Activated CD4-positive, alpha-beta T cell treated with anti-CD3 and anti-CD28 coated beads, Interleukin-2, Interleukin-6, amounts not matched to agents 100 ng/mL and 50 ng/mL, durations not matched to agents 16 hours and 8 hours (primary cell): ENCODE results near the gene FZD10.

Experiments used
- DNase-seq: peaks from one replicate; pipeline ENCODE4 v3.0.0-alpha.2; 2020

Gene FZD10

GRCh38 chr12:130132831-130133511, 29.3 kb upstream of the FZD10 start:
- DNase-seq: no peak

- DNase-seq: no peak
Measured at GRCh38 chr12:130133851-130134562, 28.3 kb upstream of the FZD10 start.

- no peak for DNase-seq
Measured at GRCh38 chr12:130134563-130134915, 27.7 kb upstream of the FZD10 start.

- DNase-seq: no peak
Measured at GRCh38 chr12:130136509-130137039, 25.7 kb upstream of the FZD10 start.

- no peak for DNase-seq
Measured at GRCh38 chr12:130137040-130138018, 24.9 kb upstream of the FZD10 start.

- DNase-seq: no peak
Measured at GRCh38 chr12:130138478-130138877, 23.8 kb upstream of the FZD10 start.

- no peak for DNase-seq
Measured at GRCh38 chr12:130139567-130140421, 22.5 kb upstream of the FZD10 start.

- DNase-seq: no peak
Measured at GRCh38 chr12:130141105-130141504, 21.2 kb upstream of the FZD10 start.

GRCh38 chr12:130141901-130142683, 20.2 kb upstream of the FZD10 start:
- DNase-seq: no peak

- no peak for DNase-seq
Measured at GRCh38 chr12:130142736-130143135, 19.5 kb upstream of the FZD10 start.

GRCh38 chr12:130143136-130143535, 19.1 kb upstream of the FZD10 start:
- no peak for DNase-seq

- no peak for DNase-seq
Measured at GRCh38 chr12:130144256-130144655, 18.0 kb upstream of the FZD10 start.

- no peak for DNase-seq
Measured at GRCh38 chr12:130145731-130146130, 16.5 kb upstream of the FZD10 start.

- no peak for DNase-seq
Measured at GRCh38 chr12:130146176-130146931, 15.9 kb upstream of the FZD10 start.

- DNase-seq: no peak
Measured at GRCh38 chr12:130147875-130148596, 14.2 kb upstream of the FZD10 start.

- DNase-seq: no peak
Measured at GRCh38 chr12:130151846-130152245, 10.4 kb upstream of the FZD10 start.

GRCh38 chr12:130152386-130152785, 9.9 kb upstream of the FZD10 start:
- no peak for DNase-seq

GRCh38 chr12:130153803-130154202, 8.5 kb upstream of the FZD10 start:
- no peak for DNase-seq

- no peak for DNase-seq
Measured at GRCh38 chr12:130154276-130155070, 7.8 kb upstream of the FZD10 start.
